HepG2 (cell line): ENCODE results near the gene KDM2B. TPM values are rescaled to one million over a fixed set of nuclear protein-coding genes. Genes with fewer than 3 reads are reported as not detected.
A peak's percentile ranks its signal among the peaks of the same experiment; 100 is the strongest.

Experiments
- CBX1 ChIP-seq: IDR thresholded peaks from one replicate; pipeline ENCODE4 v1.6.1; 2016; ENCODE audit warnings: antibody characterized with exemption, low read depth
- HBP1 ChIP-seq: IDR thresholded peaks from 2 replicates; pipeline ENCODE4 v1.6.1; 2016; ENCODE audit warnings: low read depth, control low read depth
- HNRNPH1 ChIP-seq: fragments of 200-400 bp; formaldehyde crosslinking; optimal IDR thresholded peaks from 2 replicates; pipeline ENCODE3; 2017; ENCODE audit warnings: mild to moderate bottlenecking, low read depth, low read length
- MLX ChIP-seq: IDR thresholded peaks from 2 replicates; pipeline ENCODE4 v1.6.1; 2016
- NFE2 ChIP-seq: sonication (generic); formaldehyde crosslinking; IDR thresholded peaks from 2 replicates; pipeline ENCODE4 v1.4.0; 2020; ENCODE audit warnings: missing genetic modification reagents
- NFIB ChIP-seq: sonication (generic); formaldehyde crosslinking; IDR thresholded peaks from 2 replicates; pipeline ENCODE4 v1.9.0; 2021; ENCODE audit warnings: missing genetic modification reagents, mild to moderate bottlenecking, borderline replicate concordance
- NR2F6 ChIP-seq, 2 experiments: IDR thresholded peaks; 2 replicates each; pipeline ENCODE4 v1.6.1; 2016; ENCODE audit warnings: antibody characterized with exemption in 1 of 2, mild to moderate bottlenecking in 1 of 2
- PREB ChIP-seq: sonication (generic); formaldehyde crosslinking; IDR thresholded peaks from 2 replicates; pipeline ENCODE4 v1.4.0; 2020; ENCODE audit warnings: missing genetic modification reagents
- REL ChIP-seq: sonication (generic); formaldehyde crosslinking; conservative IDR thresholded peaks from 2 replicates; pipeline ENCODE4 v1.8.0; 2022; ENCODE audit warnings: mild to moderate bottlenecking, missing genetic modification reagents, moderate library complexity
- RFXAP ChIP-seq: sonication (generic); formaldehyde crosslinking; IDR thresholded peaks from 2 replicates; pipeline ENCODE4 v1.4.0; 2020; ENCODE audit warnings: missing genetic modification reagents, borderline replicate concordance
- SALL2 ChIP-seq: sonication (generic); formaldehyde crosslinking; IDR thresholded peaks from 2 replicates; pipeline ENCODE4 v1.8.1; 2023; ENCODE audit warnings: mild to moderate bottlenecking, missing genetic modification reagents, inconsistent platforms
- SIX4 ChIP-seq: sonication (generic); formaldehyde crosslinking; IDR thresholded peaks from 2 replicates; pipeline ENCODE4 v1.4.0; 2020; ENCODE audit warnings: missing genetic modification reagents
- SP4 ChIP-seq: sonication (generic); formaldehyde crosslinking; IDR thresholded peaks from 2 replicates; pipeline ENCODE4 v1.8.1; 2023; ENCODE audit warnings: mild to moderate bottlenecking, missing genetic modification reagents
- SPEN ChIP-seq: sonication (generic); formaldehyde crosslinking; IDR thresholded peaks from 2 replicates; pipeline ENCODE4 v1.5.1; 2020; ENCODE audit warnings: low read depth, mild to moderate bottlenecking, missing genetic modification reagents
- U2AF2 ChIP-seq: fragments of 200-400 bp; formaldehyde crosslinking; IDR thresholded peaks from 2 replicates; pipeline ENCODE4 v1.6.1; 2017; ENCODE audit warnings: low read depth, mild to moderate bottlenecking, low read length
- ZBTB10 ChIP-seq: sonication (generic); formaldehyde crosslinking; IDR thresholded peaks from 2 replicates; pipeline ENCODE4 v1.4.0; 2020; ENCODE audit warnings: missing genetic modification reagents, borderline replicate concordance
- ZBTB38 ChIP-seq: sonication (generic); formaldehyde crosslinking; IDR thresholded peaks from 2 replicates; pipeline ENCODE4 v1.5.1; 2020; ENCODE audit warnings: mild to moderate bottlenecking, missing genetic modification reagents
- ZNF121 ChIP-seq: sonication (generic); formaldehyde crosslinking; IDR thresholded peaks from 2 replicates; pipeline ENCODE4 v1.5.0; 2020; ENCODE audit warnings: mild to moderate bottlenecking, missing genetic modification reagents
- ZNF451 ChIP-seq: sonication (generic); formaldehyde crosslinking; IDR thresholded peaks from 2 replicates; pipeline ENCODE4 v1.5.0; 2020; ENCODE audit warnings: mild to moderate bottlenecking, missing genetic modification reagents
- ZNF737 ChIP-seq: sonication (generic); formaldehyde crosslinking; IDR thresholded peaks from 2 replicates; pipeline ENCODE4 v1.5.0; 2020; ENCODE audit warnings: missing genetic modification reagents, mild to moderate bottlenecking, borderline replicate concordance
- ZNF776 ChIP-seq: sonication (generic); formaldehyde crosslinking; IDR thresholded peaks from 2 replicates; pipeline ENCODE4 v1.4.0; 2020; ENCODE audit warnings: mild to moderate bottlenecking, missing genetic modification reagents
- ZNF781 ChIP-seq: sonication (generic); formaldehyde crosslinking; IDR thresholded peaks from 2 replicates; pipeline ENCODE4 v1.5.1; 2020; ENCODE audit warnings: borderline replicate concordance, mild to moderate bottlenecking, missing genetic modification reagents; ENCODE audit errors: not compliant biosample characterization
- ZNF879 ChIP-seq: sonication (generic); formaldehyde crosslinking; IDR thresholded peaks from 2 replicates; pipeline ENCODE4 v1.8.1; 2023; ENCODE audit warnings: missing genetic modification reagents
- polyA plus RNA-seq, 8 experiments: library from polyadenylated mRNA; depleted of rRNA in 3 of 8; stranded (reverse) in 7 of 8; unstranded in 1 of 8; fragments of >200 nt; fragmentation: Illumina TruSeq in 4 of 8; extraction: Trizol in 4 of 8; gene quantifications; 2 replicates each; pipeline versions ENCODE4 v1.2.1 to v1.2.3, GENCODE V29; 2011 to 2016; ENCODE audit warnings: low read depth in 4 of 8, missing spikeins in 1 of 8, mixed read lengths in 1 of 8; ENCODE audit not compliant: insufficient read depth in 1 of 8
- total RNA-seq, 5 experiments: library from RNA; depleted of rRNA; stranded (reverse); fragments of >200 nt; fragmentation: Illumina TruSeq; extraction: Trizol; gene quantifications; 2 replicates each; pipeline ENCODE4 v1.2.3, GENCODE V29; 2016; ENCODE audit warnings: low read depth in 1 of 5

KDM2B gene
- total and polyA plus RNA-seq, 2 of the 13 experiments (the other 11 are each of a cell fraction or from before 2014, with no cell fraction given) = 17.5 to 26.1 TPM

GRCh38 chr12:121399391-121400331, 181.2 kb downstream of the KDM2B start, which contains the start of gene RNF34 (continued):
- 0 out of 2 replicates have a peak, but pooled peaks have one; percentile 58 for TF ChIP-seq SALL2 (CRISPR knock-in tag)
- peak; percentile 57 for TF ChIP-seq HNRNPH1
- TF ChIP-seq ZNF781 (CRISPR knock-in tag) = no peak
- TF ChIP-seq U2AF2 = no peak
- TF ChIP-seq HBP1 (CRISPR knock-in tag) = peak; percentile 29; the same call in 1 of the 2 replicates
- TF ChIP-seq NFIB (CRISPR knock-in tag) = no peak
- TF ChIP-seq CBX1 = no peak
- TF ChIP-seq ZBTB10 (CRISPR knock-in tag) = no peak
- TF ChIP-seq SP4 (CRISPR knock-in tag) = peak; percentile 97
- no peak for TF ChIP-seq RFXAP
- TF ChIP-seq REL (CRISPR knock-in tag) = peak; percentile 63; the same call in 1 of the 2 replicates
- TF ChIP-seq SIX4 (CRISPR knock-in tag) = no peak
- TF ChIP-seq NFE2 (CRISPR knock-in tag) = no peak
- no peak for TF ChIP-seq ZNF737 (CRISPR knock-in tag)
- TF ChIP-seq ZNF776 (CRISPR knock-in tag) = peak; percentile 78
- TF ChIP-seq ZNF879 (CRISPR knock-in tag) = no peak
- TF ChIP-seq ZBTB38 (CRISPR knock-in tag) = 0 out of 2 replicates have a peak, but pooled peaks have one; percentile 13
- peak; percentile 55 for TF ChIP-seq SPEN (CRISPR knock-in tag)
- no peak for TF ChIP-seq PREB
- 0 out of 2 replicates have a peak, but pooled peaks have one; percentile 19 for TF ChIP-seq ZNF451 (CRISPR knock-in tag)
- no peak for TF ChIP-seq MLX
- no peak; the same call in 1 of the 2 replicates for TF ChIP-seq ZNF121 (CRISPR knock-in tag)
- TF ChIP-seq NR2F6 (IDR thresholded peaks at IDR 0.05) = 0 out of 2 replicates have a peak, but pooled peaks have one; percentile 8
- no peak; the same call in 1 of the 2 replicates for TF ChIP-seq NR2F6 (CRISPR knock-in tag; IDR thresholded peaks at IDR 0.05)
